Thyroid gland (tissue), 4 donors: Measurements from ENCODE around the gene TRPC3. TPM values are rescaled to one million over a fixed set of nuclear protein-coding genes. Genes with fewer than 3 reads are reported as not detected.

Source experiments
- DNase-seq, 2 donors: peaks; one replicate each; pipeline ENCODE4 v3.0.0-alpha.2; 2019
- H3K27ac ChIP-seq, 3 donors: fragments of 200-600 bp; sonication (generic); 1 replicate in 2 of 3; 2 replicates in 1 of 3; pipeline ENCODE4 v1.5.1; 2016 to 2019; ENCODE audit warnings: mild to moderate bottlenecking in 1 of 3, moderate library complexity in 1 of 3
- H3K27me3 ChIP-seq: fragments of 200-600 bp; sonication (generic); one replicate; pipeline ENCODE4 v1.5.1; 2019
- H3K36me3 ChIP-seq, 2 donors: fragments of 200-600 bp; sonication (generic); one replicate each; pipeline ENCODE4 v1.5.1; 2016 to 2019
- H3K4me1 ChIP-seq, 2 donors: fragments of 200-600 bp; sonication (generic); one replicate each; pipeline ENCODE4 v1.5.1; 2017 to 2019
- H3K4me3 ChIP-seq, 3 donors: fragments of 200-600 bp; sonication (generic); replicated peaks in 1 of 3; 1 replicate in 2 of 3; 2 replicates in 1 of 3; pipeline ENCODE4 v1.5.1; 2016; ENCODE audit warnings: mild to moderate bottlenecking in 1 of 3
- H3K9me3 ChIP-seq: fragments of 200-600 bp; sonication (generic); one replicate; pipeline ENCODE4 v1.5.1; 2017
- CTCF ChIP-seq, 6 experiments: fragments of 200-600 bp in 3 of 6; fragments of 450-650 bp in 3 of 6; sonication (generic) in 3 of 6; IDR thresholded peaks; one replicate each; pipeline ENCODE4 v1.5.1; 2016 to 2019; ENCODE audit warnings: antibody characterized with exemption in 6 of 6, mild to moderate bottlenecking in 2 of 6, inconsistent platforms in 1 of 6, moderate library complexity in 1 of 6
- POLR2A ChIP-seq, 2 donors: fragments of 450-650 bp; IDR thresholded peaks; one replicate each; pipeline ENCODE4 v1.6.1; 2017; ENCODE audit warnings: antibody characterized with exemption in 2 of 2, mild to moderate bottlenecking in 2 of 2, moderate library complexity in 1 of 2
- WGBS, 2 donors: methylation state at CpG; one replicate each; pipeline ENCODE4 v1.1.5; 2017; 5-methylcytosine and 5-hydroxymethylcytosine counted together
- intact Hi-C: fragments of 100-400 bp; cut with DNase I; formaldehyde crosslinking; loops from one replicate; pipeline ENCODE4 v1.15.1; 2023
- total RNA-seq, 4 donors: library from RNA; depleted of rRNA; stranded (reverse); fragments of >200 nt; gene quantifications; one replicate each; pipeline ENCODE4 v1.2.3, GENCODE V29; 2016

TRPC3 gene
- total RNA-seq, 4 donors from 2014 or later = 0.27 to 1.1 (median 0.55) TPM

GRCh38 chr4:121846662-121847061 lies 105.2 kb downstream of the TRPC3 start:
- Histone ChIP-seq H3K27ac (no peak overlapping the region), H3K4me1 (no peaks in the 10 kb centered on the region), H3K4me3 (no peak overlapping the region), H3K36me3 (peaks cover 0 to 9% of the 10 kb centered on the region in 2 donors), H3K9me3 (no peaks in the 10 kb centered on the region), H3K27me3 (no peaks in the 10 kb centered on the region)
- DNase-seq = no peak
- 91 to 92% methylated on average over 6 of the region's 6 CpGs for WGBS, 2 donors
- intact Hi-C loops = no loop called here
- TF ChIP-seq CTCF (IDR thresholded peaks at IDR 0.05) = no peak
- no peak for TF ChIP-seq POLR2A (IDR thresholded peaks at IDR 0.05)

- H3K27me3 ChIP-seq = no peaks in the 10 kb centered on the region
- no peak overlapping the region for H3K4me3 ChIP-seq
- WGBS, 2 donors = 79 to 84% methylated on average over 4 of the region's 4 CpGs
- DNase-seq = no peak
- H3K27ac ChIP-seq = no peak overlapping the region
- no peaks in the 10 kb centered on the region for H3K36me3 ChIP-seq
- no peak for TF ChIP-seq POLR2A (IDR thresholded peaks at IDR 0.05)
- no peak for TF ChIP-seq CTCF (IDR thresholded peaks at IDR 0.05)
- intact Hi-C loops = no loop called here
- no peaks in the 10 kb centered on the region for H3K4me1 ChIP-seq
- no peaks in the 10 kb centered on the region for H3K9me3 ChIP-seq
Measured at GRCh38 chr4:121842862-121843261, 109.0 kb downstream of the TRPC3 start.

- no peaks in the 10 kb centered on the region for H3K27me3 ChIP-seq
- H3K4me1 ChIP-seq = no peaks in the 10 kb centered on the region
- H3K9me3 ChIP-seq = no peaks in the 10 kb centered on the region
- H3K4me3 ChIP-seq = no peak overlapping the region
- H3K36me3 ChIP-seq = peaks cover 6 to 17% of the 10 kb centered on the region in 2 donors
- intact Hi-C loops = no loop called here
- TF ChIP-seq CTCF (IDR thresholded peaks at IDR 0.05) (no peak), POLR2A (IDR thresholded peaks at IDR 0.05) (no peak)
- DNase-seq = no peak
- no peak overlapping the region for H3K27ac ChIP-seq
Measured at GRCh38 chr4:121838136-121838535, 113.7 kb downstream of the TRPC3 start.

GRCh38 chr4:121829511-121829910 lies 122.3 kb downstream of the TRPC3 start:
- H3K9me3 ChIP-seq = no peaks in the 10 kb centered on the region
- WGBS, 2 donors = 86 to 96% methylated on average over 5 of the region's 5 CpGs
- H3K36me3 ChIP-seq = peaks cover 0 to 22% of the 10 kb centered on the region in 2 donors
- no peaks in the 10 kb centered on the region for H3K27me3 ChIP-seq
- no peaks in the 10 kb centered on the region for H3K4me1 ChIP-seq
- no peak for DNase-seq
- H3K4me3 ChIP-seq = no peak overlapping the region
- intact Hi-C loops = no loop called here
- no peak overlapping the region for H3K27ac ChIP-seq
- TF ChIP-seq POLR2A (IDR thresholded peaks at IDR 0.05) (no peak), CTCF (IDR thresholded peaks at IDR 0.05) (no peak)

Other genes with a start within 250 kb of the TRPC3 start
- not detected for gene SMIM43, start 186.9 kb downstream of the TRPC3 start, total RNA-seq
- 10 to 100 TPM in 3 of 4 donors, 1 to 10 TPM in 1; 9.6 to 21.0 (median 15.6) TPM for gene EXOSC9, start 150.7 kb downstream of the TRPC3 start, total RNA-seq
- 1 to 10 TPM; 1.0 to 1.5 (median 1.3) TPM for gene CCNA2, start 128.2 kb downstream of the TRPC3 start, total RNA-seq
- 10 to 100 TPM; 15.0 to 34.1 (median 24.5) TPM for gene BBS7, start 81.6 kb downstream of the TRPC3 start, total RNA-seq
- 100 to 1,000 TPM; 158 to 268 (median 180) TPM for gene BLTP1, start 200.3 kb upstream of the TRPC3 start, total RNA-seq